Naive B cell (primary cell): ENCODE results near the gene NHLRC2. TPM values are rescaled to one million over a fixed set of nuclear protein-coding genes. Genes with fewer than 3 reads are reported as not detected.

Source experiments
- ATAC-seq, 2 donors: fragments of 150-1000 bp; cut with Tn5 transposase; 2 replicates each; pipeline ENCODE4 v1.10.0; 2021; ENCODE audit warnings: low read depth in 2 of 2, mild to moderate bottlenecking in 2 of 2, moderate library complexity in 2 of 2
- DNase-seq: peaks from one replicate; pipeline ENCODE4 v3.0.0; 2022
- H3K27ac Mint-ChIP-seq, 6 donors: one replicate each; pipeline ENCODE4 v1.8.0; 2020 to 2022; ENCODE audit warnings: mild to moderate bottlenecking in 6 of 6, mixed read lengths in 6 of 6, moderate library complexity in 5 of 6, inconsistent platforms in 2 of 6
- H3K27me3 Mint-ChIP-seq, 3 donors: one replicate each; pipeline ENCODE4 v1.8.0; 2021 to 2022; ENCODE audit warnings: mixed read lengths in 3 of 3, mild to moderate bottlenecking in 1 of 3
- H3K36me3 Mint-ChIP-seq, 2 donors: one replicate each; pipeline ENCODE4 v1.8.0; 2020 to 2022; ENCODE audit warnings: mixed read lengths in 2 of 2, inconsistent platforms in 1 of 2, mild to moderate bottlenecking in 1 of 2
- H3K4me1 Mint-ChIP-seq, 3 donors: one replicate each; pipeline ENCODE4 v1.8.0; 2020 to 2022; ENCODE audit warnings: mixed read lengths in 3 of 3, inconsistent platforms in 1 of 3, mild to moderate bottlenecking in 1 of 3, moderate library complexity in 1 of 3
- H3K4me3 Mint-ChIP-seq, 8 donors: one replicate each; pipeline ENCODE4 v1.8.0; 2020 to 2022; ENCODE audit warnings: mild to moderate bottlenecking in 8 of 8, mixed read lengths in 8 of 8, moderate library complexity in 8 of 8, inconsistent platforms in 2 of 8
- H3K9me3 Mint-ChIP-seq, 7 donors: one replicate each; pipeline ENCODE4 v1.8.0; 2020 to 2022; ENCODE audit warnings: mixed read lengths in 7 of 7, mild to moderate bottlenecking in 5 of 7, inconsistent platforms in 2 of 7, moderate library complexity in 1 of 7
- polyA plus RNA-seq, 6 donors: library from polyadenylated mRNA; unstranded; fragments of 300-500 nt; fragmentation: Illumina TruSeq; gene quantifications; one replicate each; pipeline ENCODE4 v1.2.3, GENCODE V29; 2021; ENCODE audit warnings: low read depth in 6 of 6

The NHLRC2 gene
- polyA plus RNA-seq, 6 donors from 2014 or later: 7.2 to 18.9 (median 14.2) TPM

- no peak overlapping the region for H3K4me3 Mint-ChIP-seq
- H3K27me3 Mint-ChIP-seq: no peaks in the 10 kb centered on the region
Measured at GRCh38 chr10:113872139-113873030, 17.9 kb downstream of the NHLRC2 start.

GRCh38 chr10:113875212-113875611 is 20.8 kb downstream of the NHLRC2 start:
- Mint-ChIP-seq H3K4me3 (peak overlapping the region in 1 of 8 donors; percentile 1), H3K36me3 (peaks cover 9 to 10% of the 10 kb centered on the region in 2 donors), H3K4me1 (peaks cover 22 to 30% (median 22%) of the 10 kb centered on the region in 3 donors), H3K27ac (peak overlapping the region in 1 of 6 donors; percentile 77), H3K9me3 (peaks cover 0 to 9% (median 0%) of the 10 kb centered on the region in 7 donors), H3K27me3 (no peaks in the 10 kb centered on the region)
- DNase-seq (no peak), ATAC-seq (no peak)

More at GRCh38 chr10:113872139-113873030, 17.9 kb downstream of the NHLRC2 start:
- H3K36me3 Mint-ChIP-seq: peaks cover 9 to 10% of the 10 kb centered on the region in 2 donors
- DNase-seq (no peak), ATAC-seq (peak in 1 of 2 donors; percentile 37)
- peak overlapping the region in 1 of 6 donors; percentile 45 for H3K27ac Mint-ChIP-seq
- peaks cover 19 to 29% (median 29%) of the 10 kb centered on the region in 3 donors for H3K4me1 Mint-ChIP-seq
- H3K9me3 Mint-ChIP-seq: peaks cover 0 to 9% (median 0%) of the 10 kb centered on the region in 7 donors

GRCh38 chr10:113876461-113876860 is 22.0 kb downstream of the NHLRC2 start:
- ATAC-seq (no peak), DNase-seq (no peak)
- H3K9me3 Mint-ChIP-seq: peaks cover 0 to 9% (median 0%) of the 10 kb centered on the region in 7 donors
- H3K27me3 Mint-ChIP-seq: no peaks in the 10 kb centered on the region
- no peak overlapping the region for H3K27ac Mint-ChIP-seq
- peaks cover 9 to 10% of the 10 kb centered on the region in 2 donors for H3K36me3 Mint-ChIP-seq
- H3K4me3 Mint-ChIP-seq: no peak overlapping the region
- peaks cover 22 to 30% (median 22%) of the 10 kb centered on the region in 3 donors for H3K4me1 Mint-ChIP-seq

GRCh38 chr10:113879691-113880090 is 25.2 kb downstream of the NHLRC2 start:
- peaks cover 9 to 22% (median 19%) of the 10 kb centered on the region in 3 donors for H3K4me1 Mint-ChIP-seq
- DNase-seq: no peak
- H3K27ac Mint-ChIP-seq: peak overlapping the region in 4 of 6 donors; percentile 9 to 63 (median 48)
- H3K27me3 Mint-ChIP-seq: no peaks in the 10 kb centered on the region
- no peaks in the 10 kb centered on the region for H3K9me3 Mint-ChIP-seq
- peak; percentile 57 to 76 for ATAC-seq
- peak overlapping the region in 1 of 8 donors; percentile 26 for H3K4me3 Mint-ChIP-seq
- H3K36me3 Mint-ChIP-seq: peaks cover 0 to 5% of the 10 kb centered on the region in 2 donors

GRCh38 chr10:113880236-113880635 is 25.8 kb downstream of the NHLRC2 start:
- Mint-ChIP-seq H3K9me3 (no peaks in the 10 kb centered on the region), H3K4me1 (peaks cover 4 to 22% (median 14%) of the 10 kb centered on the region in 3 donors), H3K4me3 (no peak overlapping the region), H3K36me3 (peaks cover 0 to 8% of the 10 kb centered on the region in 2 donors), H3K27ac (peak overlapping the region in 1 of 6 donors; percentile 43), H3K27me3 (no peaks in the 10 kb centered on the region)
- no peak for ATAC-seq
- DNase-seq: no peak

GRCh38 chr10:113882240-113882639 is 27.8 kb downstream of the NHLRC2 start:
- DNase-seq: no peak

GRCh38 chr10:113889911-113890310 is 35.5 kb downstream of the NHLRC2 start:
- H3K27me3 Mint-ChIP-seq: no peaks in the 10 kb centered on the region
- H3K4me3 Mint-ChIP-seq: no peak overlapping the region
- no peak for DNase-seq
- peaks cover 0 to 7% (median 5%) of the 10 kb centered on the region in 3 donors for H3K4me1 Mint-ChIP-seq
- peaks cover 25 to 36% of the 10 kb centered on the region in 2 donors for H3K36me3 Mint-ChIP-seq
- no peak for ATAC-seq
- no peaks in the 10 kb centered on the region for H3K9me3 Mint-ChIP-seq
- H3K27ac Mint-ChIP-seq: no peak overlapping the region

More at GRCh38 chr10:113882240-113882639, 27.8 kb downstream of the NHLRC2 start:
- Mint-ChIP-seq H3K4me3 (no peak overlapping the region), H3K36me3 (peaks cover 8 to 25% of the 10 kb centered on the region in 2 donors), H3K9me3 (no peaks in the 10 kb centered on the region), H3K4me1 (peaks cover 0 to 19% (median 8%) of the 10 kb centered on the region in 3 donors), H3K27me3 (no peaks in the 10 kb centered on the region), H3K27ac (no peak overlapping the region)
- ATAC-seq: no peak

GRCh38 chr10:113890769-113891168 is 36.3 kb downstream of the NHLRC2 start:
- peaks cover 0 to 12% (median 5%) of the 10 kb centered on the region in 3 donors for H3K4me1 Mint-ChIP-seq
- peaks cover 33 to 34% of the 10 kb centered on the region in 2 donors for H3K36me3 Mint-ChIP-seq
- peak overlapping the region in 2 of 6 donors; percentile 1 to 7 for H3K27ac Mint-ChIP-seq
- no peaks in the 10 kb centered on the region for H3K27me3 Mint-ChIP-seq
- peaks cover 0 to 7% (median 0%) of the 10 kb centered on the region in 7 donors for H3K9me3 Mint-ChIP-seq
- DNase-seq (no peak), ATAC-seq (peak in 1 of 2 donors; percentile 27)
- H3K4me3 Mint-ChIP-seq: no peak overlapping the region

GRCh38 chr10:113891476-113891875 is 37.0 kb downstream of the NHLRC2 start:
- peaks cover 30 to 31% of the 10 kb centered on the region in 2 donors for H3K36me3 Mint-ChIP-seq
- H3K27ac Mint-ChIP-seq: no peak overlapping the region
- DNase-seq (no peak), ATAC-seq (no peak)
- peaks cover 0 to 7% (median 0%) of the 10 kb centered on the region in 7 donors for H3K9me3 Mint-ChIP-seq
- no peak overlapping the region for H3K4me3 Mint-ChIP-seq
- H3K27me3 Mint-ChIP-seq: no peaks in the 10 kb centered on the region
- H3K4me1 Mint-ChIP-seq: peaks cover 0 to 12% (median 5%) of the 10 kb centered on the region in 3 donors

- Mint-ChIP-seq H3K27me3 (no peaks in the 10 kb centered on the region), H3K27ac (no peak overlapping the region), H3K9me3 (peaks cover 0 to 7% (median 0%) of the 10 kb centered on the region in 7 donors), H3K4me3 (no peak overlapping the region), H3K4me1 (peaks cover 0 to 12% (median 5%) of the 10 kb centered on the region in 3 donors), H3K36me3 (peaks cover 21 to 25% of the 10 kb centered on the region in 2 donors)
- DNase-seq (no peak), ATAC-seq (no peak)
Measured at GRCh38 chr10:113893570-113893969, 39.1 kb downstream of the NHLRC2 start.

- peaks cover 25 to 32% of the 10 kb centered on the region in 2 donors for H3K36me3 Mint-ChIP-seq
Measured at GRCh38 chr10:113894581-113894980, 40.1 kb downstream of the NHLRC2 start.

GRCh38 chr10:113895018-113895417 is 40.6 kb downstream of the NHLRC2 start:
- no peak for ATAC-seq
- Mint-ChIP-seq H3K27me3 (no peaks in the 10 kb centered on the region), H3K27ac (peak overlapping the region in 1 of 6 donors; percentile 3), H3K4me3 (no peak overlapping the region), H3K9me3 (peaks cover 0 to 7% (median 0%) of the 10 kb centered on the region in 7 donors), H3K4me1 (peaks cover 0 to 8% (median 5%) of the 10 kb centered on the region in 3 donors), H3K36me3 (peaks cover 22 to 27% of the 10 kb centered on the region in 2 donors)
- DNase-seq: no peak

More at GRCh38 chr10:113894581-113894980, 40.1 kb downstream of the NHLRC2 start:
- Mint-ChIP-seq H3K4me3 (no peak overlapping the region), H3K4me1 (peaks cover 0 to 11% (median 5%) of the 10 kb centered on the region in 3 donors), H3K9me3 (peaks cover 0 to 7% (median 0%) of the 10 kb centered on the region in 7 donors), H3K27me3 (no peaks in the 10 kb centered on the region), H3K27ac (peak overlapping the region in 1 of 6 donors; percentile 13)
- no peak for DNase-seq
- no peak for ATAC-seq
